ENCODE results near the gene LPIN1. TPM values are rescaled to one million over a fixed set of nuclear protein-coding genes. Genes with fewer than 3 reads are reported as not detected.
A peak's percentile ranks its signal among the peaks of the same experiment; 100 is the strongest.

The LPIN1 gene, protein sequence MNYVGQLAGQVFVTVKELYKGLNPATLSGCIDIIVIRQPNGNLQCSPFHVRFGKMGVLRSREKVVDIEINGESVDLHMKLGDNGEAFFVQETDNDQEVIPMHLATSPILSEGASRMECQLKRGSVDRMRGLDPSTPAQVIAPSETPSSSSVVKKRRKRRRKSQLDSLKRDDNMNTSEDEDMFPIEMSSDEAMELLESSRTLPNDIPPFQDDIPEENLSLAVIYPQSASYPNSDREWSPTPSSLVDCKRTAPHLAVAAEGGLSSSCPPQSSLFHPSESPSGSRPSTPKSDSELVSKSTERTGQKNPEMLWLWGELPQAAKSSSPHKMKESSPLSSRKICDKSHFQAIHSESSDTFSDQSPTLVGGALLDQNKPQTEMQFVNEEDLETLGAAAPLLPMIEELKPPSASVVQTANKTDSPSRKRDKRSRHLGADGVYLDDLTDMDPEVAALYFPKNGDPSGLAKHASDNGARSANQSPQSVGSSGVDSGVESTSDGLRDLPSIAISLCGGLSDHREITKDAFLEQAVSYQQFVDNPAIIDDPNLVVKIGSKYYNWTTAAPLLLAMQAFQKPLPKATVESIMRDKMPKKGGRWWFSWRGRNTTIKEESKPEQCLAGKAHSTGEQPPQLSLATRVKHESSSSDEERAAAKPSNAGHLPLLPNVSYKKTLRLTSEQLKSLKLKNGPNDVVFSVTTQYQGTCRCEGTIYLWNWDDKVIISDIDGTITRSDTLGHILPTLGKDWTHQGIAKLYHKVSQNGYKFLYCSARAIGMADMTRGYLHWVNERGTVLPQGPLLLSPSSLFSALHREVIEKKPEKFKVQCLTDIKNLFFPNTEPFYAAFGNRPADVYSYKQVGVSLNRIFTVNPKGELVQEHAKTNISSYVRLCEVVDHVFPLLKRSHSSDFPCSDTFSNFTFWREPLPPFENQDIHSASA
- total RNA-seq (2014; rRNA removed; shearing (Covaris generic)), result 10.7 and 11.9 TPM in 2 replicates
- polyA plus RNA-seq (2014; cell fraction: nucleus; rRNA removed), result 42.6 and 44.5 TPM in 2 replicates

DNA sequence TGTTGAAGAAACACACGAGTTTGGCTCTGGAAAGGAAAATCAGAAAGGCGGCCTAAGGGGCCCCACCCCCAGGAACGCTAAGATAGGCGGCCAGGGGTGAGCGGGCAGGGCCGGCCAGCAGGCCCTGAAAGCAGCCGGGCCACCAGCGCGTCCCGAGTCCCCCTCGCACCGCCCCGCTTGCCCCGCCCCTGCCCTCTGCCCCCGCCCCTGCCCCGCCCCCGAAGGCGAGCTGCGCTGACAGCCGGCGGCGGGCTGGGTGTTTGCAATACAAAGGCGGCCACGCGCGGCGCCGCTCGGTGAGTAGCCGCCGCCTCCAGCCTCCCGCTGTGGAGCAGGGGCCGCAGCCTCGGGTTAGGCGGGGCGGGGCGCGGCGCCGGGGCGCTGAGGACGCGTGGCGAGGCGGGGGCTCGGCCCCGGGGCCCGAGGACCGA, at the start of gene LPIN1:
Gene LPIN1, plus strand, starts transcription at position 257 of the 431 bp plus-strand sequence. CDS start 18,910 bp downstream, outside the sequence.
- DNase-seq (ENCODE audit: extremely low read depth, low read depth), result peak; percentile 82

DNA sequence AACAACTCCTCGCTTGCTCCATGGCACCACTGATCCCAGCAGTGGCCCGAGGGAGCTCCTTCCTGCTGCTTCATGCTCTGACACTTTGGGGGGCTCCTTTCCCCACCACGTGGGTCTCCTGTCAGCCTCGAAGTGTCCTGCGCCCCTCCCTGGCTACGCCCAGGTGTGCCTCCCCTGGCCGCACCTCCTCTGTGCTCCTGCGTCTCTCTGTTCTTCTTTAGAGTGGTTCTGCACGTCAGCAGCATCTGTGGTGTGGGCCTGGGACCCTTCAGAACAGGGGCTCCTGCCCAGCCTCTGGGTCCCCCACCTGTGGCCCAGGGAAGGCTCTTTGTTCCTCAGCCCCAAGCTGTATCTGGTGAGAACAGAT, 49.7 kb upstream of the LPIN1 start:
- no peak for DNase-seq (ENCODE audit: extremely low read depth, low read depth)

GRCh38 chr2:11697103-11697871, 49.1 kb upstream of the LPIN1 start:
- no peak for DNase-seq (ENCODE audit: extremely low read depth, low read depth)

DNA sequence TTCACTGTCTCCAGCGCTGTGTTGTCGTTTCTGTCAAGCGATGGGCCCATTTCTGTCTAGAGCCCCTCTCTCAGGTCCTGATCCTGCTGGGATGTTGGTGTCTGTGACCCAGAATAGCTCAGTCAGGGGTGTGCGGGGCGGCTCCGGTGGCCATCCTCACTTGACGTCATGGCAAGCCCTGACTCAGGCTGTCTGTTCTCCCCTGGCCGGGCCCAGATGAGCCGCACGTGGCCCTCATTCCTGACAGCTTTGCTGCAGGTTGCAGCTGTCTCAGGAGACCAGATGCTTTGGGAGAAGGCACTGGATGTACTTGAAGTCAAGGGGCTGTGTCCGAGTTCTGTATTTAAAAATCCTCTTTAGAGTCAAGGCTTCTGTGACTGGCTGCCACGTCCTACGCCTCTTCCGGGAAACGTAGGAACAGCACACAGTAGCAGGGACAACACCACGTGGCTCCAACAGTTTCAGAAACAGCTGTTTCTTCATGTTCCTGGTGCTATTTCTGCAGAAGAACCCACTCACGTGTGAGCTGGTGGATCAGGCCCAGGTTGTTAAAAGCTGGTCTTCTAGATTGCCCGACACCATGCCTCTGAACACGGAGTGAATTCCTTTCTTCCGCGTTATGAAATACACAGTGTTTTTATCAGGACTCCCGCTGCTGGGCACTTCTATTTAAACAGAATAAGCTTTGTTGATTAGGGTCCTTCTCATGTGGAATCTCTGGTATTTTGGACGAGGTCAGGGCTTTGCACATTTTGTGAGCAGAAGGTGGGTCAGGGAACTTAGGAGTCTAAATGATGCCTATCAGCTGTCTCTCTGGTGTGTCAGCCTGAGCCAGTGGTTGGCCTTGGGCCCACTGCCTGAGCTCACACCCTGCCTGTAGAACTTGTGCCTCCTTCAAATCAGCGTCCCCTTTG, 48.2 kb upstream of the LPIN1 start:
- no peak for DNase-seq (ENCODE audit: extremely low read depth, low read depth)

GRCh38 chr2:11699686-11700670, 46.5 kb upstream of the LPIN1 start:
- no peak for DNase-seq (ENCODE audit: extremely low read depth, low read depth)

- no peak for DNase-seq (ENCODE audit: extremely low read depth, low read depth)
These were observed 45.2 kb upstream of the LPIN1 start for GRCh38 chr2:11701206-11701605.

DNA sequence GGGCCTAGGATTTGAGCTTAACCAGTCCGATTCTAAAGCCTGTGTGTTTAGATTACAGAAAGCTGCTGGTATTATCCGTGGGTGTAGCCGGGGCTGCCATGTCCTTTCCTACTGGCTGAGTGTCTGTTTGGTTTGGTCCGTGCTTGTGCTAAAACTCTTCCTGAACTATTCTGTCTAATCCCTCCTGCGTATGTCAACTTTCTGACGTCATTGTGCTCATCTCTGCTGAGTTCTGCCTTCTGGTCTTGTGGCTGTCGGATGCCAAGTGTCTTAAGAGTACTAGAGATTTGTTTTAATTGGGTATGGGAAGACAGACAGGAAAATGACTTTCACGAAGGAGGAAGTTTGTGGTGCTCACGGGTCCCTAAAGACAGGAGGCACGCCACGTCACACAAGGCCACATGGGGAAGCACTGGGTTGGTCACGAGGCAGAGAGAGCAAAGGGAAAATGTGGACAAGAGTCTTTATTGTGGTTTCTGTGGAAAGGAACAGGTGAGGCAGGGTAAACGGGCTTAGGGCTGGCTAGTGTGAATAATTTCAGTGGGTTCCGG, 44.6 kb upstream of the LPIN1 start:
- no peak for DNase-seq (ENCODE audit: extremely low read depth, low read depth)

GRCh38 chr2:11702946-11703345, 43.5 kb upstream of the LPIN1 start:
- no peak for DNase-seq (ENCODE audit: extremely low read depth, low read depth)

- no peak for DNase-seq (ENCODE audit: extremely low read depth, low read depth)
These were observed 42.7 kb upstream of the LPIN1 start for GRCh38 chr2:11703700-11704099.

DNA sequence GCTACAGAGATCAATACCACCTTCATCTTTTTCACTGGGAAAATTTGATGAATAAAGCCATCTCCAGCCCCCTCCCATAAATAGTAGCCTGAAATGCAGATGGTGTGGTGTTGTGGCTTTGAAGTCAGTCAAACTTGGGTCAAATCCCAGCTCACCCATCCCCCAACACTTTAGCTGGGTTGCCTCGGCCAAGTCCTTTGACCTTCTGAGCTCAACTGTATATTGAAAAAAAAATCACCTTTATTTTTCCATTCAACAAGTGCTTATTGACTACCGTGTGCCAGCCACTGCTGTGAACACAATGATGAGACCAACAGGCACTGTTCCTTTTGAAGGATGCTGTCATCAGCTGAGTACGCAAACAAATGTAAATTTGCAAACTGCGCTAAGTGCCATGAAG, 41.4 kb upstream of the LPIN1 start:
- DNase-seq (ENCODE audit: extremely low read depth, low read depth), result no peak

DNA sequence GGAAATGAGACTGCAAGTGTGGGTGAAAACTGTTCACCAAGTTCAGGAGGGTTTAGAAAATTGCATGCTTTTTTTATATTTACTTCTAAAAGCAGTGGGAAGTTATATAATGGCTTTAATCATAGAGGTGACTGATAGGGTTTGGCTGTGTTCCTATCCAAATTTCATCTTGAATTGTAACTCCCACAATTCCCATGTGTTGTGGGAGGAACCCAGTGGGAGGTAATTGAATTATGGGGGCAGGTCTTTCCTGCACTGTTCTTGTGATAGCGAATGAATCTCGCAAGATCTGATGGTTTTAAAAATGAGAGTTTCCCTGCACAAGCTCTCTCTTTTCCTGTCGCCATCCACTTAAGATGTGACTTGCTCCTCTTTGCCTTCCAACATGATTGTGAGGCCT, 40.7 kb upstream of the LPIN1 start:
- no peak for DNase-seq (ENCODE audit: extremely low read depth, low read depth)

GRCh38 chr2:11708106-11708505, 38.3 kb upstream of the LPIN1 start:
- DNase-seq (ENCODE audit: extremely low read depth, low read depth), result no peak

GRCh38 chr2:11709293-11709692, 37.1 kb upstream of the LPIN1 start:
- no peak for DNase-seq (ENCODE audit: extremely low read depth, low read depth)

DNA sequence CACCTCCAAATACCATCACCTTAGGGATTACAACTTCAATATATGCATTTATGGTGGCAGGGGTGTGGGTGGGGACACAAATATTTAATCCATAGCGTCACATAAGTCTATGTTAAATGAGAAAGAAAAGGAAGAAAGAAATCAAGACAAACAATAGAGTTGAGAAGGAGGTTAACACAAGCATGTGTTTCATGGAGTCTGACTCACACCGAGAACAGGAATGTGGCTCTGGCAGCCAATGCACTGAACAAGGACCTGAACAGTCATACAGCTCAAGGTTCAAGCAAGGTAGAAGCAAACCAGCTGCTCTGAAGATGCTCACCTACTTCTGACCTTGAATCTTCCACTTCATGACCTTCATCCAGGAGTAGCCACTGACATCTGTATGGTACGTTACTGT, 36.2 kb upstream of the LPIN1 start:
- DNase-seq (ENCODE audit: extremely low read depth, low read depth), result no peak

DNA sequence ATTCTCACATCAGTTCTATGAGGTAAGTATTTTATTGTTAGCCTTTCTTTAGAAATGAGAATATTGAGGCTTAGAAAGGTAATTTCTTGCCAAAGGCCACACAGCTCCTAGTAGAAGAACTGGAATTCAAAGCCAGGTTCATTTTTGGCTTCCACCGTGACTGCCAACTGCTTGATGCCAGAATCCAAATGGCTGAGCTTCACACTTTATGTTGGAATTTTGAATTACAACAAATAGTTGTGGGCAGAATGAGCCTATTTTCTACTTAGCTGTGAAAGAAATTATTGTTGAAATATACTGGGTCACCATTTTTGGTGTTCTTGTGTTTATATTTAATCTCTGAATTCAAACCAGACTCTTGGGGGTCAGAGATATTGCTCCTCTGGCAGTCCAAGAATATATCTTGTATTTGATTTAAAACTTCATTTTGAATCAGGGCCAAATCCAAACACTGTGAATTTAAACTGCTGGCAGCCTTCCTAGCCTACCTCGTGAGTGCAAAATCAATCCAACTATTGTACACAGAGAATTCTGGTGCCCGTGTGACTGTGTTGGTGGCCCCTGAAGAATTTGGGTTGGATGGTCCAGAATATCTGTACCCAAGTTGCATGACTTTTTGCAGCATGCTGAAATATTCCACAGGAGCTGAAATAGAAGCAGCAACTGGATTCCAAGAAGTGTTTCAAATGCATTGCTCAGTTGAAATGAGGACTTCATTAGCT, 35.6 kb upstream of the LPIN1 start:
- no peak for DNase-seq (ENCODE audit: extremely low read depth, low read depth)

DNA sequence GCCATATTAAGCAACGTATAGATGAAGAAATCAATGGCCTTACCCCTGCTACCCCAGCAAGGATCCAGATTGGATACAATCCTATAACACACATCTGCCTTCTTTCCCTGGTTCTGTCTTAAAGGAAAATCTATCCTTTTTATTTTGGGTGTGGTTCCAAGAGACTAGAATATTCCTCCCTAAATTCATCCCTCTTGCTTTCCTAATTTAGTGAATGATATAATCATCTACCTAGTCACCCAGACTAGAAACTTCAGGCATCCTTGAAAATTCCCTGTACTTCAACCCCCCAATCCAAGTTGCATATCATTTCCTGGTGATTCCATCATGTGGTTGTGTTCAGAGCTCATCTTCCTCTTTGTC, 35.1 kb upstream of the LPIN1 start:
- DNase-seq (ENCODE audit: extremely low read depth, low read depth), result no peak

GRCh38 chr2:11711751-11712150, 34.7 kb upstream of the LPIN1 start:
- DNase-seq (ENCODE audit: extremely low read depth, low read depth), result no peak

GRCh38 chr2:11712866-11713265, 33.6 kb upstream of the LPIN1 start:
- DNase-seq (ENCODE audit: extremely low read depth, low read depth), result no peak
